RWPE2 (cell line): ENCODE data around the gene HNRNPLL.
A peak's percentile ranks its signal among the peaks of the same experiment; 100 is the strongest.
"Not testable (repeated sequence)": the region's sequence is repeated elsewhere in the genome, so short reads cannot be mapped to it uniquely, and the experiment has no call there.

ENCODE experiments used
- ATAC-seq: fragments of 200-7000 bp; cut with Tn5 transposase; 3 replicates; pipeline ENCODE4 v1.9.1; 2021; ENCODE audit warnings: low read depth
- DNase-seq: peaks from one replicate; pipeline ENCODE4 v3.0.0-alpha.2; 2020; ENCODE audit warnings: low spot score
- H3K27ac ChIP-seq: fragments of 450-650 bp; 2 replicates; pipeline ENCODE4 v1.5.1; 2017; ENCODE audit warnings: mild to moderate bottlenecking; ENCODE audit not compliant: poor library complexity, severe bottlenecking
- H3K27me3 ChIP-seq: fragments of 250-450 bp; sonication (Bioruptor Pico); 2 replicates; pipeline ENCODE4 v1.5.1; 2021; ENCODE audit warnings: mild to moderate bottlenecking, moderate library complexity; ENCODE audit not compliant: insufficient read depth, poor library complexity, severe bottlenecking
- H3K36me3 ChIP-seq: fragments of 250-450 bp; sonication (Bioruptor Pico); 2 replicates; pipeline ENCODE4 v1.5.1; 2020; ENCODE audit warnings: low read depth, mild to moderate bottlenecking, moderate library complexity
- H3K4me1 ChIP-seq: fragments of 250-450 bp; sonication (Bioruptor Pico); 2 replicates; pipeline ENCODE4 v1.5.1; 2021; ENCODE audit warnings: mild to moderate bottlenecking, moderate library complexity; ENCODE audit not compliant: insufficient read depth, poor library complexity, severe bottlenecking
- H3K4me3 ChIP-seq: fragments of 250-450 bp; sonication (Bioruptor Pico); 2 replicates; pipeline ENCODE4 v1.5.1; 2021; ENCODE audit warnings: mild to moderate bottlenecking, moderate library complexity; ENCODE audit not compliant: severe bottlenecking
- H3K9me3 ChIP-seq: fragments of 250-450 bp; sonication (Bioruptor Pico); 2 replicates; pipeline ENCODE4 v1.5.1; 2021; ENCODE audit warnings: mild to moderate bottlenecking, moderate library complexity; ENCODE audit not compliant: severe bottlenecking
- TF ChIP-seq, protein P1 (sequence below): fragments of 450-650 bp; IDR thresholded peaks from one replicate; pipeline ENCODE4 v1.5.1; 2017; ENCODE audit warnings: mild to moderate bottlenecking, moderate library complexity; ENCODE audit not compliant: poor library complexity, severe bottlenecking

Gene HNRNPLL

DNA sequence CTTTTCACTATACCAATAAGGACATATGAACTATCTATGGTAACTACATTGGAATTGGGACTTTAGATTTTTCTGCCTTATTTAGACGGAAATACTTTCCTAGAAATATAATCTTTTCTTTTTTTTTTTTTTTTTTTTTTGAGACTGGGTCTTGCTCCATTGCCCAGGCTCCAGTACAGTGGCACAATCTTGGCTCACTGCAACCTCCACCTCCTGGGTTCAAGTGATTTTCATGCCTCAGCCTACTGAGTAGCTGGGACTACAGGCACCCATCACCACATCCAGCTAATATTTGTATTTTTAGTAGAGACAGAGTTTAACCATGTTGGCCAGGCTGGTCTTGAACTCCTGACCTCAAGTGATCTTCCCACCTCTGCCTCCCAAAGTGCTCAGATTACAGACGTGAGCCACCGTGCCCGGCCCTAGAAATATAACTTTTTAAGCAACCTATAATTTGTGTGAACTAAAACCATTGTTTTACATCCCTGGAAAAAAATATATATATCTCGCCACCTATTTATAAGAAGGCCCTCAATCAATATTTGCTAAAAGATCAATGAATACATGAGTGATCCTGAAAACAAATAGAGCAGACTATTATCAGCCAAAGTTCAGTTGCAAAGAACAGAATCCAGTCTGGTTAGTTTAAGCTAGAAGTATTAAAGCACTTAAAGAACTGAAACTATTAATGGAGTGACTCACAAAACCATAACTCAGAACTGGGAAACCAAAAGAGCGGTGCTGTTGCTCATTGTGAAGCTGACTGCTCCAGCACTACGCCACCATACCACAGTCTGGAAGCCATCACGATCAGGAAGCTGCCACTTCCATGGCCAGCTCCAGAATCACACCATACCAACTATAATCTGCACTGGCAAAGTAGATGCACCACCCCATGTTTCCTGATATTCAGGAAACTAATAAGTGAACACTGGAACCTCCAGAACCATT is 8.4 kb upstream of the HNRNPLL start:
- DNase-seq: no peak
- Histone ChIP-seq H3K9me3 (no peaks in the 10 kb centered on the region), H3K36me3 (no peaks in the 10 kb centered on the region), H3K4me1 (peaks cover 11% of the 10 kb centered on the region), H3K4me3 (no peak overlapping the region), H3K27ac (no peak overlapping the region), H3K27me3 (no peaks in the 10 kb centered on the region)
- peak; percentile 66 for ATAC-seq
- TF ChIP-seq, protein P1, sequence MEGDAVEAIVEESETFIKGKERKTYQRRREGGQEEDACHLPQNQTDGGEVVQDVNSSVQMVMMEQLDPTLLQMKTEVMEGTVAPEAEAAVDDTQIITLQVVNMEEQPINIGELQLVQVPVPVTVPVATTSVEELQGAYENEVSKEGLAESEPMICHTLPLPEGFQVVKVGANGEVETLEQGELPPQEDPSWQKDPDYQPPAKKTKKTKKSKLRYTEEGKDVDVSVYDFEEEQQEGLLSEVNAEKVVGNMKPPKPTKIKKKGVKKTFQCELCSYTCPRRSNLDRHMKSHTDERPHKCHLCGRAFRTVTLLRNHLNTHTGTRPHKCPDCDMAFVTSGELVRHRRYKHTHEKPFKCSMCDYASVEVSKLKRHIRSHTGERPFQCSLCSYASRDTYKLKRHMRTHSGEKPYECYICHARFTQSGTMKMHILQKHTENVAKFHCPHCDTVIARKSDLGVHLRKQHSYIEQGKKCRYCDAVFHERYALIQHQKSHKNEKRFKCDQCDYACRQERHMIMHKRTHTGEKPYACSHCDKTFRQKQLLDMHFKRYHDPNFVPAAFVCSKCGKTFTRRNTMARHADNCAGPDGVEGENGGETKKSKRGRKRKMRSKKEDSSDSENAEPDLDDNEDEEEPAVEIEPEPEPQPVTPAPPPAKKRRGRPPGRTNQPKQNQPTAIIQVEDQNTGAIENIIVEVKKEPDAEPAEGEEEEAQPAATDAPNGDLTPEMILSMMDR: no peak

DNA sequence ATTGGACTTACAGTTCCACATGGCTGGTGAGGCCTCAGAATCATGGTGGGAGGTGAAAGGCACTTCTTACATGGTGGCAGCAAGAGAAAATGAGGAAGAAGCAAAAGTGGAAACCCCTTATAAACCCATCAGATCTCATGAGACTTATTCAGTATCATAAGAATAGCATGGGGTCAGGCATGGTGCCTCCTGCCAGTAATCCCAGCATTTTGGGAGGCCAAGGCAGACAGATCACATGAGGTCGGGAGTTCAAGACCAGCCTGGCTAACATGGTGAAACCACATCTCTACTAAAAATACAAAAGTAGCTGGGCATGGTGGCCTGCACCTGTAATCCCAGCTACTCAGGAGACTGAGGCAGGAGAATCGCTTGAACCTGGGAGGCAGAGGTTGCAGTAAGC is 6.5 kb upstream of the HNRNPLL start:
- DNase-seq, H3K9me3 ChIP-seq, ATAC-seq, H3K4me3 ChIP-seq, H3K27me3 ChIP-seq, H3K27ac ChIP-seq, H3K4me1 ChIP-seq, H3K36me3 ChIP-seq: not testable (repeated sequence)

DNA sequence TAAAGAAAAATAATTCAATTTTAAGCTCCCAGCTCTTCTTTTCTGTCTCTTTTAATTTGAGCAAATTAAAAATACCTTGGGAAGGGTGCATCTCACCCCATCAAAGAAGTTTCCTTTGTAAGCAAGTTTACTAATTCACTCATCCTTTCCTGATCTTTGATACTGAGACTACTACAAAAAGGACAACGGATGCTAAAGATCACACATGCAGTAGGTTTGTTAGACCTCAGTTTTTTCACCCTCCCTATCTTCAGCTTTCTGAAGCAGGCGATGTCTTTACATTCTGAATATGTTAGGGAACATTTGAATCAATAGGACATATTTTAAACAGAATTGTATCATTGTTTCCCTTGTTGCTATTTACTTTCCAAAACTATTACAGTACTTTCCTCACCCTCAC is 6.0 kb upstream of the HNRNPLL start:
- no peaks in the 10 kb centered on the region for H3K36me3 ChIP-seq
- no peaks in the 10 kb centered on the region for H3K9me3 ChIP-seq
- H3K4me3 ChIP-seq: no peak overlapping the region
- H3K27me3 ChIP-seq: no peaks in the 10 kb centered on the region
- no peak for DNase-seq
- ATAC-seq: no peak
- peaks cover 4% of the 10 kb centered on the region for H3K4me1 ChIP-seq
- TF ChIP-seq, protein P1: no peak
- H3K27ac ChIP-seq: no peak overlapping the region

DNA sequence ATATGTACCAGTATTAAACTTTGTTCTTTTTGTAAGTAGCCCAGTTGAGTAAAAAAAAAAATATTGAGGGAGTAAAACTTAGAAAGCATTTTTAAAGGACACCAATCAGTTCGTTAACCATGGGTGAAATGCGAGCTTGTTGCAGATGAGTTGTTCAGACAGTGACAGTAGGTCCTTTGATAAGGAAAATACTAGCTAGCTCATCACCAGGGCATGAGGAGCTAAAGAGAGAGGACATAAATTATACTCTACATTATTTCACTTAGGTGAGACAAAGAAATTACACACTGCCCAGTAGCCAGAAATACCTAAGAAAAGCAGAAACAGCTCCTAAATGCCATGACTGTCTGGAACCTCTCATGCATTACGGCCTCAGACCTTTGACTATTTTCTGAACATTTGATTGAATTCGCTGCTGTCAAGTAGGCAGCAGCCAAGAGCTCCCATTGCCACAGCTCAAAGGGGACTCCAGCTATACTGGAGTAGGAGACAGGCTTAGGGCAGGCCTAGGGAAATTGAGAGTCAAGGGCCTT is 2.6 kb upstream of the HNRNPLL start:
- TF ChIP-seq, protein P1: no peak
- no peak for DNase-seq
- H3K27ac ChIP-seq: no peak overlapping the region

DNA sequence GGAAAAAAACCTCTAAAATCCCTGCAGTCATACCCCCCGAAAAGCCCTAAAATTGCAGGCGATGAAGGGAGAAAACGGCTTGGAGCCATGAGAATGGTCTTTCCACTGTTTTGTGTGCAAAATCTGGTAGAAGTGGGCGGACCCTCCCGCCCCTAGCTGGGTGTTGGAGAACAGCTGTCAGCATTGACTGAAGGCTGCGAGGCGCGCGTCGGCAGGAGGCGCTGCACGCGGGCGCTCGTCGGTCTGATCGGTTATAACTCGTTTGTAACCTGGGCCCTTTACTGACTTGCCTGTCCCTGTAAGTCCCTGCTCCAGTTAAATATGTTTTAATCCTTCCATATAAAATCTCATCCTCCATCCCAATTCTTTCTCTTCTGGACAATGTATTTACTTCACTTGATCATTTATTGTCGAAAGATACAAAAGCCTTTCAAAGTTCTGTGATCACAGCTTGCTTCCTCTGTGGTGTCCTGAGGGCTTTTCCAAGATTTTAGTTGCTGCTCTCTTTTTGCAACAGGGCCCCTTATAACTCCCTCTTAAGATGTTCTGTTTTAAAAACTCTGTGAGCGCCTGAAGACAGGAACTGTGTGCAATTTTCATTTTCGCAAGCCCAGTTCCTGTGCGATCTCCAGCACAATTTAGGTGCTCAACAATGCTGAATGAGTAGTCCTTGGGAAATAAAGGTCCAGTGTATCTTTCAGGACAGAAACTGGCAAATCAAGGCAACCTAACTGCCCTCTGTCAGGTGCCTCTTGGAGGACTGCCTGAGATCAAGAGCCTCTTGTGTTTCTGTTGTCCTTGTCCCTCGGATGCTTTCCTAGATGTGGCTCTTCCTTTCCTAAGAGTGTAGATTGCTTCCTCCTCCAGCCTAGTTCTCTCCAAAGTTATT is 918 bp upstream of the HNRNPLL start:
- ATAC-seq (peak; percentile 23; the same call in 2 of the 3 replicates), DNase-seq (no peak)
- Histone ChIP-seq H3K27ac (no peak overlapping the region), H3K36me3 (no peaks in the 10 kb centered on the region), H3K9me3 (no peaks in the 10 kb centered on the region), H3K4me1 (peaks cover 18% of the 10 kb centered on the region), H3K27me3 (no peaks in the 10 kb centered on the region), H3K4me3 (peak overlapping the region; percentile 88)
- TF ChIP-seq, protein P1: peak; percentile 89

More for the DNA sequence above, 2.6 kb upstream of the HNRNPLL start:
- Histone ChIP-seq H3K36me3 (no peaks in the 10 kb centered on the region), H3K27me3 (no peaks in the 10 kb centered on the region), H3K9me3 (no peaks in the 10 kb centered on the region), H3K4me3 (no peak overlapping the region), H3K4me1 (peaks cover 4% of the 10 kb centered on the region)
- ATAC-seq: no peak
